IgD-negative memory B cell (primary cell): ENCODE measurements around the gene HSD3B1. TPM values are rescaled to one million over a fixed set of nuclear protein-coding genes. Genes with fewer than 3 reads are reported as not detected.
"Not testable (repeated sequence)": the region's sequence is repeated elsewhere in the genome, so short reads cannot be mapped to it uniquely, and the experiment has no call there.

Experiments used
- H3K27ac Mint-ChIP-seq, 3 donors: one replicate each; pipeline ENCODE4 v1.8.0; 2020 to 2022; ENCODE audit warnings: mild to moderate bottlenecking in 3 of 3, mixed read lengths in 3 of 3, moderate library complexity in 1 of 3
- H3K27me3 Mint-ChIP-seq: one replicate; pipeline ENCODE4 v1.8.0; 2021; ENCODE audit warnings: mixed read lengths
- H3K36me3 Mint-ChIP-seq: one replicate; pipeline ENCODE4 v1.8.0; 2020; ENCODE audit warnings: mild to moderate bottlenecking, mixed read lengths
- H3K4me1 Mint-ChIP-seq, 3 donors: one replicate each; pipeline ENCODE4 v1.8.0; 2020 to 2022; ENCODE audit warnings: mixed read lengths in 3 of 3, mild to moderate bottlenecking in 1 of 3
- H3K4me3 Mint-ChIP-seq, 4 donors: one replicate each; pipeline ENCODE4 v1.8.0; 2020 to 2022; ENCODE audit warnings: mild to moderate bottlenecking in 4 of 4, mixed read lengths in 4 of 4, moderate library complexity in 3 of 4
- H3K9me3 Mint-ChIP-seq, 3 donors: one replicate each; pipeline ENCODE4 v1.8.0; 2020 to 2021; ENCODE audit warnings: mixed read lengths in 3 of 3, mild to moderate bottlenecking in 1 of 3
- polyA plus RNA-seq: library from polyadenylated mRNA; unstranded; fragments of 300-500 nt; fragmentation: Illumina TruSeq; gene quantifications from one replicate; pipeline ENCODE4 v1.2.3, GENCODE V29; 2021

HSD3B1 gene
- polyA plus RNA-seq, 1 donor from 2014 or later: not detected

DNA sequence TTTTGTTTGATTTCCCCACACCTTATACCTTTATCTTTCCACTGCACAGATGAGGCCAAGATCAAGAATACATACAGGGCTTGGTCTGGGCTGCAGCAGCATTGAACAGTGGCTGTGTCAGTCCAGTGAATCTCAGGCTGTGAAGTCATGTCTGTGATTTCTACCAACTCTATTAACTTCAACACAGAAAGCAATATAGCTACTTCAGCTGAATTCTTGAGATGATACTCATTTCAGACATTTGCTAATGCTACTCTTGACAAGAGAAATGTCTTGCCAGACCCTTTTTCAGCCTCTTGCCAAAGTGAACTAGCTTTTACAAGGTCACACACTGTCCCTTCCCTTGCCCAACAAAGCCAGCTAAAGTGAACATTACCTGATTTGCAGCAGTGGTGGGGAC is 25.1 kb upstream of the HSD3B1 start:
- Mint-ChIP-seq H3K36me3 (no peaks in the 10 kb centered on the region), H3K9me3 (peaks cover 0 to 2% (median 0%) of the 10 kb centered on the region in 3 donors), H3K4me3 (no peak overlapping the region), H3K27me3 (peaks cover 1% of the 10 kb centered on the region), H3K4me1 (no peaks in the 10 kb centered on the region), H3K27ac (no peak overlapping the region)

DNA sequence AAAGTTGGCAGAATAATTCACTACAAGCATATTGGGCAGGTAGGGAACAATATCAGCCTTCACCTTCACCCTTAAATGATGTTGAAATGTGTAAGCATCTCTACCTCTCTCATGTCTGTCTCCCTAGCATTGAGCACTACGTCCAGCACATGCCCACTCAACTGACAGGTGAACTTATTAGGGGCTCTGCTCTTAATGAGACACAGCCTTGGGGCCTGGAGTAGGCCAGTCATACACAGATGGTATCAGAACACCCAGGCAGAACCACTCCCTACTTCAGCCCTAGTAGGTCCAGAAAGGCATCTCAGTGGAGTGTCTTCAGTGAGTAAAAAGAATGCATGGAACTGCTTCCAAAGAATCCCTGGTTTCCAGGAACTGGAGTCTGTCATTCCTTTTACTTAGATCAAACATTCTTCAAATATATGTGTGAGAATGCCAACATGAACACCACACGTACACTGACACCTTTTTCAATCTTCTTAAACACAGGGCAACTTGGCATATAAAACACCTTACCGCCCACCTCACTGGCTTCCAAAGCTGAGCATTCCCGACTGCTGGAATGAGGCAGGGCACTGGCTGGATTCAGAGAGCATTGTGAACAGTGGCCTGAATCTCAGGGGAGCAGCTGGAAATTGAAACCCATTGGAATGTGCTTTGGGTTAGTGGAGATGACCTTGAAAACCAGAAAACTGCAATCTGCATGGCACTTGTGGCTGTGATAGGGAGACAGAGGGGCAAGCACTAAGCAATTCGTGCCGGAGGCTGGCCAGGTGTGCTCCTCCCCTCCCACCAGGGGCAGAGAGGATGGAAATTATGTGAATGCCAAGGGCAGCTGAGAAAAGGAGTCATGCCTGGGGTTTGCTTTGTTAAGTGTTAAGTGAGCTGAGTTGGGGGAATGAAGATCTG is 24.2 kb upstream of the HSD3B1 start:
- Mint-ChIP-seq H3K9me3 (peaks cover 0 to 2% (median 0%) of the 10 kb centered on the region in 3 donors), H3K4me3 (no peak overlapping the region), H3K27ac (no peak overlapping the region), H3K27me3 (peaks cover 1% of the 10 kb centered on the region), H3K4me1 (no peaks in the 10 kb centered on the region), H3K36me3 (no peaks in the 10 kb centered on the region)

DNA sequence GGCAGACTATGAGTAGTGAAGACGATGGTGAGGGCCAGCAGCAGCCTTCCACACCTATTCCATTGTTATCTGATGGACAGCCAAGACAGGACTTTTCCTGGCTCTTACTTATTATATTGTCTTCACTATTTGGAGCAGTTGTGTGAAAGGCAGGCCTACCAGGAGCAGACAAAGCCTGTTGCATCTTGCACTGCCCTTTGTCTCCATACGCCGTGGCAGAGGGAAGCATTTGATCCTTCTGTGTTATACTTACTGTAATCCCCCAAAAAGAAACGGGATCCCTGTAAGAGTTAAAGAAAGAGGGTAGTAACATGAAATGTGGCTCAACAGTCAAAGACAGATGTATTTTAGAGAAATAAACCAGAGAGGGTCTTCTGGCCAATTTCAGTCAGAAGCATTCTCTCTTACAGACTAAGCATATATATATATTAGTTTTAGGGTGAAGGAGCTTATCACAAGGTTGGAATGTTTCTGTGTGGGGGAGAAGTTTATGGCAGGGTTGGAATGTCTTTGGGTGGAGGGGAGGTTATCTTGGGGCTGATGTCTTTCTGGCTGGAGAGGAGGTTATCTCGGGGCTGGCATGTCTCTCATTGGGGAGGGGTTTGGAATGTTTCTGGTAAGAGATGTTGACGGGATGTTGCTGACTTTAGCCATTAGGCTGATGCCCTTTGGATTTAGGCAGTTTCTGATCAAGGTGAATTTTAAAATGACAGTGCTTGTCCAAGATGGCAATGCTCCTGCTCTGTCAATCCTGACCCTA is 23.4 kb upstream of the HSD3B1 start:
- Mint-ChIP-seq H3K9me3 (peaks cover 0 to 2% (median 0%) of the 10 kb centered on the region in 3 donors), H3K4me1 (no peaks in the 10 kb centered on the region), H3K4me3 (no peak overlapping the region), H3K27ac (no peak overlapping the region), H3K27me3 (peaks cover 1% of the 10 kb centered on the region), H3K36me3 (no peaks in the 10 kb centered on the region)

DNA sequence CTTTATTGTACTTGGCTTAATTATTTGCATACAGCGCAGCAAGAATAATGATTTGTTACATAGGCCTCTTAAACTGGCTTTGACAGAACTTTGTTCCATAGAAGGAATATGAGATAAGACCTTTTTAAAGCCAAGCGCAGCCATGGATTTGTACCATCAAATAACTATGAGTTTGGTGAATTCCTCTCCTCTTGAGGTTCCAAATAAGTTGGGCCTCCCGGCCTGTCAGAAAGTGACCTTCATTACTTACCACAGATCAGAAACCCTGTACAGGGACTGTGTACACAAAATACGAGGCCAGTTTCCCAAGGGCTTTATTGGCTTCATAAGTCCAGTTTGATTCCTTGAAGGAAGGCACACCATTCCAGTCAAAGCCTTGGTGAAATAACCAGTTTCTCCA is 21.8 kb upstream of the HSD3B1 start:
- H3K27me3 Mint-ChIP-seq: peaks cover 1% of the 10 kb centered on the region
- H3K36me3 Mint-ChIP-seq: no peaks in the 10 kb centered on the region
- no peak overlapping the region for H3K4me3 Mint-ChIP-seq
- H3K27ac Mint-ChIP-seq: no peak overlapping the region
- peaks cover 0 to 2% (median 0%) of the 10 kb centered on the region in 3 donors for H3K9me3 Mint-ChIP-seq
- no peaks in the 10 kb centered on the region for H3K4me1 Mint-ChIP-seq

GRCh38 chr1:119488216-119488615 is 18.8 kb upstream of the HSD3B1 start:
- Mint-ChIP-seq H3K4me3 (no peak overlapping the region), H3K27ac (no peak overlapping the region), H3K36me3 (peaks cover 3% of the 10 kb centered on the region), H3K9me3 (no peaks in the 10 kb centered on the region), H3K4me1 (no peaks in the 10 kb centered on the region), H3K27me3 (no peaks in the 10 kb centered on the region)

GRCh38 chr1:119489201-119489600 is 17.8 kb upstream of the HSD3B1 start:
- Mint-ChIP-seq H3K36me3 (peaks cover 3% of the 10 kb centered on the region), H3K4me3 (no peak overlapping the region), H3K27me3 (no peaks in the 10 kb centered on the region), H3K9me3 (peaks cover 0 to under 1% (median 0%) of the 10 kb centered on the region in 3 donors), H3K27ac (no peak overlapping the region), H3K4me1 (no peaks in the 10 kb centered on the region)

GRCh38 chr1:119490925-119491324 is 16.1 kb upstream of the HSD3B1 start:
- no peaks in the 10 kb centered on the region for H3K4me1 Mint-ChIP-seq
- H3K27ac Mint-ChIP-seq: no peak overlapping the region
- H3K27me3 Mint-ChIP-seq: no peaks in the 10 kb centered on the region
- H3K4me3 Mint-ChIP-seq: no peak overlapping the region
- H3K9me3 Mint-ChIP-seq: peaks cover 2 to 11% (median 4%) of the 10 kb centered on the region in 3 donors
- H3K36me3 Mint-ChIP-seq: peaks cover 6% of the 10 kb centered on the region

DNA sequence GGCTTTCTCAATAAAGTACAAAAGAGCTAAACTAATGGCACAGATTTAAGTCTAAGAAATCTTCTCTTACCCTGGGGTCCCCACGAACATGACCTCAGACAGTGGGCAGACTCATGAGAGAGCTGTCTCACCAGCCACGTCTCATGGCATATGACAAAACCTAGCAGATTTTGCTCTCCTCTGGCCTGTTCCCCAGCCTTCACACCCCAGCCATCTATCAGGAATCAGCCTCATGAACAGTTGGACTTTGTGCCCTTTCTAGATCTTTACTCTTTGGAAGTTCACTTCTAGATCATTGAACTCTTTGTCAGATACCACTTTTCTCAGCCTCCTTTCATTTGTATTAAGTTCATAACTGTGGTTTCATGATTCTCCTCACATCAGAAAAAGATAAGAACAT is 14.2 kb upstream of the HSD3B1 start:
- H3K4me1 Mint-ChIP-seq: peaks cover 0 to 1% (median 0%) of the 10 kb centered on the region in 3 donors
- H3K27ac Mint-ChIP-seq: no peak overlapping the region
- H3K36me3 Mint-ChIP-seq: peaks cover 6% of the 10 kb centered on the region
- peaks cover 4% of the 10 kb centered on the region for H3K27me3 Mint-ChIP-seq
- no peak overlapping the region for H3K4me3 Mint-ChIP-seq
- peaks cover 8 to 17% (median 8%) of the 10 kb centered on the region in 3 donors for H3K9me3 Mint-ChIP-seq

- no peak overlapping the region for H3K4me3 Mint-ChIP-seq
- no peak overlapping the region for H3K27ac Mint-ChIP-seq
- H3K27me3 Mint-ChIP-seq: peaks cover 4% of the 10 kb centered on the region
- H3K9me3 Mint-ChIP-seq: peaks cover 0 to 6% (median 2%) of the 10 kb centered on the region in 3 donors
- no peaks in the 10 kb centered on the region for H3K36me3 Mint-ChIP-seq
- H3K4me1 Mint-ChIP-seq: no peaks in the 10 kb centered on the region
Observed at GRCh38 chr1:119504831-119505230, 2.2 kb upstream of the HSD3B1 start.

DNA sequence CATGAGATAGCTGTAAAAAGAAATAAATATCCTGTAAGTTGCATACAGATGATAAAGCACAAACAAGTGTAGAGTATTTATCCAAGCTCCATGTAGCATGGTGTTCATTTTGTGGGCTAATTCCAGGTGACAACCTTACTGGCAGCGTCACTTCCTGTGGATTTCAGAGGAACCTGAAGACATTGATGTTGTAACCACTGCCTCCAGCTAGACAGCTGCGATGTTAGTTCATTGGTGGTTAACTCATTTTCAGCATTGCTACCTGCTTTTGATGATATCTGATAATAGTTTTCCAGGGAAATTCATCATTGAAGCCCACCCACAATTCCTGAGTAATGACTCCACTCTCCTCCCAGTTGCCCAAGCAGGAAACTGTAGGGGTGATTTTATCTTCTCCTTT is 3.0 kb downstream of the HSD3B1 start:
- Mint-ChIP-seq H3K27me3 (peaks cover 6% of the 10 kb centered on the region), H3K27ac (no peak overlapping the region), H3K36me3 (no peaks in the 10 kb centered on the region), H3K4me3 (no peak overlapping the region), H3K4me1 (no peaks in the 10 kb centered on the region), H3K9me3 (peaks cover 0 to 3% (median 2%) of the 10 kb centered on the region in 3 donors)

DNA sequence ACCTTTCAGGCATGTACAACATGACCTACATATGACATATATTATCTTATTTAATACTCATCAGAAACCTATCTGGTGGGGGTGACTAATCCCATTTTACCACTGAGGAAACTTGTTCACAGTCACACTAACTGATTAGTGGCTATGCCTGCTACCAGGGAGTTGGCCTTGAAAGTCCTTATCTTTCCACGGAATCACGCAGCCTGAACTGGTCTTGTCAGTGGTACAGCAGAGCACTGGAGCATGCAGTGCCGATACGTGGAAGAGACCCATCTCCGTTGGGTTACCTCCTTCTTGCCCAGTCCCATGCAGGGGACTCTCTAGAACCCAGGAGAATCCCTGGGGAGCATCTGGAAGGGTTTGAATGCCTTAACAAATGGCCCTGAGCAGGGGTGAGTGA is 8.2 kb downstream of the HSD3B1 start:
- Mint-ChIP-seq H3K36me3 (no peaks in the 10 kb centered on the region), H3K9me3 (peaks cover 0 to 6% (median 0%) of the 10 kb centered on the region in 3 donors), H3K27me3 (peaks cover 1% of the 10 kb centered on the region), H3K27ac (no peak overlapping the region), H3K4me1 (no peaks in the 10 kb centered on the region), H3K4me3 (no peak overlapping the region)

DNA sequence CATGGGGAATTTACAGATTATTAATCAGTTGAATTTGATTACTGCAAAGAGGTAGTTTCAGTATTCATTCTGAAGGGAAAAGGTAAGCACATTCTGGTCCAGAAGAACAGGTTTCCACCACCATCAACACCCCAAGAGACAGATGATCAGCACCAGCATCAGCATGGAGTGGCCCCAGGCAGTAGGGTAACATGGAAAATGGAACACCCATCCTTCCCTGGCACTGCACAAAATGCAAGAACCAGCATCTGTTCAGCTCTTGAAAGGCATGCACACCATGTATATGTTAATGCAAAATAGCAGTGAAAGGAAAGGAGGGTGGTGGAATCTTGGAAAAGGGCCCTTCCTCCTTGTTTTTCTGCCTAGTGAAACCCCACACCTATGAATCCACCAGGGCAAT is 9.2 kb downstream of the HSD3B1 start:
- Mint-ChIP-seq H3K27ac (no peak overlapping the region), H3K4me3 (no peak overlapping the region), H3K27me3 (no peaks in the 10 kb centered on the region), H3K9me3 (peaks cover 0 to 6% (median 0%) of the 10 kb centered on the region in 3 donors), H3K4me1 (no peaks in the 10 kb centered on the region), H3K36me3 (no peaks in the 10 kb centered on the region)

DNA sequence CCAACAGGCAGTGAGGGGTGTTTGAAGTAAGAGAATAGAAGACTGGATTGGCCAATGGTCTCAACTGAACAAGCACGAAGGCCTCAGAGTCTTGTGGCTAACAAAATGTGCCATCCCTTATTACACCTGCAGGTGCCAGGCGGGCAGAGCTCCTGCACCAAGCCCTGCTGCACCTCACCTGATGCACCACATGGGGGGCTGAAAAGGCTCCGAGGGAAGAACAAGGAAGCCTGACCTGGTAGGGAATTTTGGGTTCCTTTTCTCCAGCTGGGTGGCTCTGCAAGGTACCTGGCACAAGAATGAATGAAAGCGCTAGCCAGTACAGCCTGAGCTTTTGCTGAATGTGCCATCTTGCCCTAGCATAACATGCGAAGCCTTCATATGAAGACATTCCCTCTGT is 9.7 kb downstream of the HSD3B1 start:
- Mint-ChIP-seq H3K9me3 (peaks cover 0 to 6% (median 0%) of the 10 kb centered on the region in 3 donors), H3K4me3 (no peak overlapping the region), H3K27me3 (peaks cover 1% of the 10 kb centered on the region), H3K36me3 (no peaks in the 10 kb centered on the region), H3K27ac (no peak overlapping the region), H3K4me1 (no peaks in the 10 kb centered on the region)

- H3K4me1 Mint-ChIP-seq, H3K36me3 Mint-ChIP-seq, H3K27me3 Mint-ChIP-seq, H3K27ac Mint-ChIP-seq, H3K9me3 Mint-ChIP-seq, H3K4me3 Mint-ChIP-seq: not testable (repeated sequence)
Observed at GRCh38 chr1:119517667-119518066, 10.7 kb downstream of the HSD3B1 start.

- no peak overlapping the region for H3K27ac Mint-ChIP-seq
- no peak overlapping the region for H3K4me3 Mint-ChIP-seq
- H3K4me1 Mint-ChIP-seq: no peaks in the 10 kb centered on the region
- H3K27me3 Mint-ChIP-seq: peaks cover 10% of the 10 kb centered on the region
- no peaks in the 10 kb centered on the region for H3K36me3 Mint-ChIP-seq
- H3K9me3 Mint-ChIP-seq: peaks cover 2 to 14% (median 10%) of the 10 kb centered on the region in 3 donors
Observed at GRCh38 chr1:119531606-119532323, 24.8 kb downstream of the HSD3B1 start.
